ENCODE measurements around the gene DYNC1I1. TPM values are rescaled to one million over a fixed set of nuclear protein-coding genes. Genes with fewer than 3 reads are reported as not detected.

The DYNC1I1 gene
- total RNA-seq, 1 experiment from 2014 or later = 3.2 TPM

- Histone ChIP-seq H2BK5ac (ENCODE audit: insufficient read length, low read length) (no peak overlapping the region), H3K27ac (ENCODE audit: insufficient read length, low read depth, low read length) (no peak overlapping the region), H3K79me1 (ENCODE audit: insufficient read depth, low read depth, low read length, poor library complexity, severe bottlenecking) (no peaks in the 10 kb centered on the region), H4K8ac (replicated peaks; ENCODE audit: insufficient read length, low read depth, low read length) (no peak overlapping the region), H3K23ac (ENCODE audit: insufficient read length, low read depth, low read length) (no peak overlapping the region), H3K18ac (ENCODE audit: insufficient read length, low read depth, low read length) (no peak overlapping the region), H4K20me1 (ENCODE audit: control insufficient read depth, insufficient read depth, insufficient read length) (no peaks in the 10 kb centered on the region), H3K4ac (ENCODE audit: low read depth, low read length) (no peak overlapping the region), H2AFZ (ENCODE audit: low read length) (no peak overlapping the region), H2BK20ac (ENCODE audit: low read depth, low read length, poor library complexity, severe bottlenecking) (no peak overlapping the region), H3K14ac (ENCODE audit: insufficient read depth, low read length) (no peak overlapping the region), H2BK120ac (ENCODE audit: low read depth, low read length, poor library complexity, severe bottlenecking) (no peak overlapping the region), H3K9me3 (ENCODE audit: control insufficient read depth, low read depth, low read length) (no peaks in the 10 kb centered on the region), H3K9ac (ENCODE audit: extremely low read depth, insufficient read length, low read length) (no peak overlapping the region), H2BK12ac (ENCODE audit: insufficient read length, low read depth, low read length) (no peak overlapping the region), H2BK15ac (ENCODE audit: low read depth, low read length) (no peak overlapping the region), H3K4me1 (ENCODE audit: insufficient read depth, low read length) (no peaks in the 10 kb centered on the region), H3K56ac (ENCODE audit: insufficient read length, low read depth, low read length) (no peak overlapping the region), H4K5ac (ENCODE audit: insufficient read length, low read depth, low read length) (no peak overlapping the region), H3K4me2 (ENCODE audit: insufficient read depth, insufficient read length, low read length) (no peak overlapping the region), H3T11ph (ENCODE audit: low read length) (no peak overlapping the region), H3K27me3 (ENCODE audit: insufficient read depth, low read length) (peaks cover 42% of the 10 kb centered on the region; the same call in 1 of the 2 replicates), H2AK5ac (ENCODE audit: insufficient read length, low read length) (no peak overlapping the region), H3K79me2 (ENCODE audit: insufficient read depth, low read length) (no peaks in the 10 kb centered on the region), H3K23me2 (ENCODE audit: insufficient read length, low read depth, low read length, poor library complexity, severe bottlenecking) (no peaks in the 10 kb centered on the region), H4K91ac (ENCODE audit: insufficient read length, low read depth, low read length) (no peak overlapping the region)
- TF ChIP-seq, protein P1, sequence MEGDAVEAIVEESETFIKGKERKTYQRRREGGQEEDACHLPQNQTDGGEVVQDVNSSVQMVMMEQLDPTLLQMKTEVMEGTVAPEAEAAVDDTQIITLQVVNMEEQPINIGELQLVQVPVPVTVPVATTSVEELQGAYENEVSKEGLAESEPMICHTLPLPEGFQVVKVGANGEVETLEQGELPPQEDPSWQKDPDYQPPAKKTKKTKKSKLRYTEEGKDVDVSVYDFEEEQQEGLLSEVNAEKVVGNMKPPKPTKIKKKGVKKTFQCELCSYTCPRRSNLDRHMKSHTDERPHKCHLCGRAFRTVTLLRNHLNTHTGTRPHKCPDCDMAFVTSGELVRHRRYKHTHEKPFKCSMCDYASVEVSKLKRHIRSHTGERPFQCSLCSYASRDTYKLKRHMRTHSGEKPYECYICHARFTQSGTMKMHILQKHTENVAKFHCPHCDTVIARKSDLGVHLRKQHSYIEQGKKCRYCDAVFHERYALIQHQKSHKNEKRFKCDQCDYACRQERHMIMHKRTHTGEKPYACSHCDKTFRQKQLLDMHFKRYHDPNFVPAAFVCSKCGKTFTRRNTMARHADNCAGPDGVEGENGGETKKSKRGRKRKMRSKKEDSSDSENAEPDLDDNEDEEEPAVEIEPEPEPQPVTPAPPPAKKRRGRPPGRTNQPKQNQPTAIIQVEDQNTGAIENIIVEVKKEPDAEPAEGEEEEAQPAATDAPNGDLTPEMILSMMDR (conservative IDR thresholded peaks at IDR 0.05) = no peak
- H3K36me3 Mint-ChIP-seq (ENCODE audit: insufficient read depth in 1 of 3, low read depth in 3 of 3) = peaks cover 17 to 31% (median 25%) of the 10 kb centered on the region in 3 experiments; a peak in 6 of 7 replicates
- peaks cover 94% of the 10 kb centered on the region for H3K27me3 Mint-ChIP-seq (ENCODE audit: low read depth)
- peaks cover 44% of the 10 kb centered on the region in 2 experiments for H3K4me1 Mint-ChIP-seq
- WGBS (ENCODE audit: extremely low coverage, insufficient read length, low lambda C conversion rate) = no CpG with 5 or more reads among the region's 1 CpG
- H3K4me3 Mint-ChIP-seq = peak overlapping the region in 1 of 2 experiments; percentile 3; a peak in 1 of 5 replicates
- no peaks in the 10 kb centered on the region; a peak in 1 of 5 replicates for H3K9me3 Mint-ChIP-seq
- no peak for DNase-seq
- H3K27ac Mint-ChIP-seq = peak overlapping the region in 1 of 3 experiments; percentile 90; a peak in 2 of 7 replicates
Observed at GRCh38 chr7:96144260-96144526, 371.8 kb downstream of the DYNC1I1 start.

Other genes starting within 250 kb of the DYNC1I1 start
- not detected in 2 replicates for gene PDK4, start 176.0 kb upstream of the DYNC1I1 start, total RNA-seq (2021)